GM12872 (cell line): ENCODE results near the gene CELF5.

ENCODE experiments used
- TF ChIP-seq, protein P1 (sequence below): IDR thresholded peaks from 3 replicates; pipeline ENCODE4 v1.5.1; 2011; ENCODE audit warnings: low read depth, mild to moderate bottlenecking, low read length, moderate library complexity; ENCODE audit not compliant: insufficient read depth

The CELF5 gene

DNA sequence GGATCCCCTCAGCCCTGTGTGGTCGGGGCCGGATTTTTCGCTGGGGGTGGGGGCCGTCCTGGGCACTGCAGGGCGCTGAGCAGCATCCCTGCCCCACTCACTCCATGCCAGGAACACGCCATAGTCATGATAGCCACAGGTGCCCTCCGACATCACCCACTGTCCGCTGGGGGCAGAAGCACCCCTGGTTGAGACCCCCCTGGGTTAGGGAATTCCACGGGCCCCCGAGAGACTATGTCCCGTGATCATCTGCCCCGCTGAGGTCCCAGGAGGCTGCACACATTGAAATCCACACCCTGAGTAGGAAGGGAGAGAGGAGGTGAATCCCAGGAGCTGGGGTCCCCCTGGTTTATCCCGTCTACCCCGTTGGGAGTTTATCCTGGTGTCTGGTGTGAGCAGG is 22.6 kb upstream of the CELF5 start:
- TF ChIP-seq, protein P1, sequence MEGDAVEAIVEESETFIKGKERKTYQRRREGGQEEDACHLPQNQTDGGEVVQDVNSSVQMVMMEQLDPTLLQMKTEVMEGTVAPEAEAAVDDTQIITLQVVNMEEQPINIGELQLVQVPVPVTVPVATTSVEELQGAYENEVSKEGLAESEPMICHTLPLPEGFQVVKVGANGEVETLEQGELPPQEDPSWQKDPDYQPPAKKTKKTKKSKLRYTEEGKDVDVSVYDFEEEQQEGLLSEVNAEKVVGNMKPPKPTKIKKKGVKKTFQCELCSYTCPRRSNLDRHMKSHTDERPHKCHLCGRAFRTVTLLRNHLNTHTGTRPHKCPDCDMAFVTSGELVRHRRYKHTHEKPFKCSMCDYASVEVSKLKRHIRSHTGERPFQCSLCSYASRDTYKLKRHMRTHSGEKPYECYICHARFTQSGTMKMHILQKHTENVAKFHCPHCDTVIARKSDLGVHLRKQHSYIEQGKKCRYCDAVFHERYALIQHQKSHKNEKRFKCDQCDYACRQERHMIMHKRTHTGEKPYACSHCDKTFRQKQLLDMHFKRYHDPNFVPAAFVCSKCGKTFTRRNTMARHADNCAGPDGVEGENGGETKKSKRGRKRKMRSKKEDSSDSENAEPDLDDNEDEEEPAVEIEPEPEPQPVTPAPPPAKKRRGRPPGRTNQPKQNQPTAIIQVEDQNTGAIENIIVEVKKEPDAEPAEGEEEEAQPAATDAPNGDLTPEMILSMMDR = no peak

DNA sequence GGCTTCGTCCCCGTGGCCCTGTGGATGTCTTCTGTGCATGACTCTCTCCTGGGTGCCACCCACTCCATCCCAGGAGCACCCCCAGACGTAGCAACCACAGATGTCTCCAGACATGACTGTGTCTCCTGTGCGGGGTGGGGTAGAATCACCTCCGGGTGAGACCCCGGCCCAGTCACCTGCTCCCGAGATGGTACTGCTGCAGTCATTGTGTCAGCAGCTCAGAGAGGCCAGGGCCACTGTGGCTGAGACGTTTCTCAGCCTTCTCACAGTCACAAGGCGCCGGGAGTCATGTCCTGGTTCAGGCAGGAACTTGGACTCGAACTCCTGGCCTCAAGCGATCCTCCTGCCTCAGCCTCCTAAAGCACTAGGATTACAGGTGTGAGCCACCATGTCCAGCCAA is 22.1 kb upstream of the CELF5 start:
- TF ChIP-seq, protein P1 = no peak

DNA sequence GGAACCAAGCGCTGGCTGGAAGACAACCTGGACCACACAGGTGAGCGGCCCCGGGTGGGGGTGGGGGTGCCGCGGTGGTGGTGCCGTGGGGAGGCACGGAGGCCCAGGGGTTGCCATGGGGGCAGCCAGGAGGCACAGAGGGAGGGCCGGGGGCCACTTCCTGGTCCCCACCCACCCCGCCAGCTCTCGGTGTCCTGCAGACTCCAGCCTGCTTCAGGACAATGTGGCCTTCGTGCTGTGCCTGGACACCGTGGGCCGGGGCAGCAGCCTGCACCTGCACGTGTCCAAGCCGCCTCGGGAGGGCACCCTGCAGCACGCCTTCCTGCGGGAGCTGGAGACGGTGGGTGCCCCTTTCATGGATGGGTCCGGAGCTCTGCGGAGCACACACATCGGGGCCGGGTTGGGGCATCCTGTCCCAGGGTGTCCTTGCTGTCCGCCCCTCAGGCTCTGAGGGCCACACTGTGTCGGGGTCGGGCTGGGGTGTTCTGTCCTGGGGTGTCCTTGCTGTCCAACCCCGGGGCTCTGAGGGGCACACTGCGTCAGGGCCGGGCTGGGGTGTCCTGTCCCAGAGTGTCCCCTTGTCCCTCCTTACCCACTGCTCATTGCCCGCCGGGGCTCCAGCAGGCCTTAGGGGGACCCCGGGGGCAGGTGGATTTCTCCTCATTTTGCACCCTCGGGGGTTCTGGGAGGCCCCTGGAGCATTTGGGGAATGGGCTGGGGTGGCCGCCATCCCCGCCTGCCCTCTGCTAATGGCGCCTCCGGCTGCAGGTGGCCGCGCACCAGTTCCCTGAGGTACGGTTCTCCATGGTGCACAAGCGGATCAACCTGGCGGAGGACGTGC is 20.4 kb upstream of the CELF5 start:
- TF ChIP-seq, protein P1 = no peak

DNA sequence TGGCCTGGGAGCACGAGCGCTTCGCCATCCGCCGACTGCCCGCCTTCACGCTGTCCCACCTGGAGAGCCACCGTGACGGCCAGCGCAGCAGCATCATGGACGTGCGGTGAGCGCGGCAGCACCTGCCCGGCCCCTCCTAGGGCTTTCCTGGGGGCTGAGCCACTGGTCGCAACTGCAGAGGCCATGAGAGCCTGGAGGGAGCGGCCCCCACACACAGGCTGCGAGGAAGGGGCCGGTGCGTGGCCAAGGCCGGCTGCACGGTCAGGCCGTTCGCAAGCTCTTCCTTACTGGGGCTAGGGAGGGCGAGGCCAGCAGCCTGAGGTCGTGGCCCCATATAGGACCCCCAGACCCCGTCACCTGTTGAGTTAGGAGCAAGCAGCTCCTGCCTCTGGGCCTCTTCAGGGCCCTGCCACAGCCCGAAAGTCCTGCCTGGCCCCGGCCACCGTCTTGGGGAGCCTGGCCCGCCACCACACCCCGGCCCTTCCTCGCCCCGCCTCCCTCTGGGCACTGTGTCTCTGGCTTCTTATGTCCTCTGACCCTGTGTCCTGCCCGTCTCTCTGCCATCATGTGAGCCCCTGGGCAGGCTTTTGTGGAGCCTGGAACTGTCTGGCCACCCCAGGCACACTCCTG is 19.7 kb upstream of the CELF5 start:
- TF ChIP-seq, protein P1 = no peak

DNA sequence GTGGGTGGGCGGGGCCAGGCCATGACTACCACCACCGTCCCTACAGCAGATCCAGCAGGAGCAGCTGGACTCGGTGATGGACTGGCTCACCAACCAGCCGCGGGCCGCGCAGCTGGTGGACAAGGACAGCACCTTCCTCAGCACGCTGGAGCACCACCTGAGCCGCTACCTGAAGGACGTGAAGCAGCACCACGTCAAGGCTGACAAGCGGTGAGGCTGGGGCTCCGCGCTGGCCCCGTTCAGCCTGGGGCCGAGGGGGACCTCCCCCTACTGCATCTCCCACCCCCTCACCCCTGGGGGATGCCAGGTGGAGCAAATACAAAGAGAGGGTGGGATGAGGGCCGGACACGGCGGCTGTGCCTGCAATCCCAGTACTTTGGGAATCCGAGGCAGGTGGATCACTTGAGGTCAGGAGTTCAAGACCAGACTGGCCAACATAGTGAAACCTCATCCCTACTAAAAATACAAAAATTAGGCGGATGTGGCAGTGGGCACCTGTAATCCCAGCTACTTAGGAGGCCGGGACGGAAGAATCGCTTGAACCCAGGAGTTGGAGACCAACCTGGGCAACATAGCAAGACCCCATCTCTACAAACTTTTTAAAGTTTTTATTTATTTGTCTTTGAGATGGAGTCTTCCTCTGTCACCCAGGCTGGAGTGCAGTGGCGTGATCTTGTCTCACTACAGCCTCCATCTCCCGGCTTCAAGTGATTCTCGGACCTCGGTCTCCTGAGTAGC is 18.1 kb upstream of the CELF5 start:
- TF ChIP-seq, protein P1 = no peak

DNA sequence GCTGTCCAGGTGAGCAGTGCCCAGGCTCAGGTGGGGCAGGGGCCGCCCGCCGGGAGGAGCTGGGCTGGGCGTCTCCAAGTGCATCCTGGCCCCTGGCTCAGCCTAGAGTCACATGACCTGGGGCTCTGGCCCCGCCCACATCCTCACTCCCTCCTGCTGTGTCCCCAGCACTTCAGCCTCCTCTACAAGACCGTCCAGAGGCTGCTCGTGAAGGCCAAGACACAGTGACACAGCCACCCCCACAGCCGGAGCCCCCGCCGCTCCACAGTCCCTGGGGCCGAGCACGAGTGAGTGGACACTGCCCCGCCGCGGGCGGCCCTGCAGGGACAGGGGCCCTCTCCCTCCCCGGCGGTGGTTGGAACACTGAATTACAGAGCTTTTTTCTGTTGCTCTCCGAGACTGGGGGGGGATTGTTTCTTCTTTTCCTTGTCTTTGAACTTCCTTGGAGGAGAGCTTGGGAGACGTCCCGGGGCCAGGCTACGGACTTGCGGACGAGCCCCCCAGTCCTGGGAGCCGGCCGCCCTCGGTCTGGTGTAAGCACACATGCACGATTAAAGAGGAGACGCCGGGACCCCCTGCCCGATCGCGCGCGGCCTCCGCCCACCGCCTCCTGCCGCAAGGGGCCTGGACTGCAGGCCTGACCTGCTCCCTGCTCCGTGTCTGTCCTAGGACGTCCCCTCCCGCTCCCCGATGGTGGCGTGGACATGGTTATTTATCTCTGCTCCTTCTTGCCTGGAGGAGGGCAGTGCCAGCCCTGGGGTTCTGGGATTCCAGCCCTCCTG is 16.8 kb upstream of the CELF5 start:
- TF ChIP-seq, protein P1 = no peak
